Measurements from ENCODE around the gene SYNPR. TPM values are rescaled to one million over a fixed set of nuclear protein-coding genes. Genes with fewer than 3 reads are reported as not detected.

Gene SYNPR
- not detected in 2 replicates for total RNA-seq

DNA sequence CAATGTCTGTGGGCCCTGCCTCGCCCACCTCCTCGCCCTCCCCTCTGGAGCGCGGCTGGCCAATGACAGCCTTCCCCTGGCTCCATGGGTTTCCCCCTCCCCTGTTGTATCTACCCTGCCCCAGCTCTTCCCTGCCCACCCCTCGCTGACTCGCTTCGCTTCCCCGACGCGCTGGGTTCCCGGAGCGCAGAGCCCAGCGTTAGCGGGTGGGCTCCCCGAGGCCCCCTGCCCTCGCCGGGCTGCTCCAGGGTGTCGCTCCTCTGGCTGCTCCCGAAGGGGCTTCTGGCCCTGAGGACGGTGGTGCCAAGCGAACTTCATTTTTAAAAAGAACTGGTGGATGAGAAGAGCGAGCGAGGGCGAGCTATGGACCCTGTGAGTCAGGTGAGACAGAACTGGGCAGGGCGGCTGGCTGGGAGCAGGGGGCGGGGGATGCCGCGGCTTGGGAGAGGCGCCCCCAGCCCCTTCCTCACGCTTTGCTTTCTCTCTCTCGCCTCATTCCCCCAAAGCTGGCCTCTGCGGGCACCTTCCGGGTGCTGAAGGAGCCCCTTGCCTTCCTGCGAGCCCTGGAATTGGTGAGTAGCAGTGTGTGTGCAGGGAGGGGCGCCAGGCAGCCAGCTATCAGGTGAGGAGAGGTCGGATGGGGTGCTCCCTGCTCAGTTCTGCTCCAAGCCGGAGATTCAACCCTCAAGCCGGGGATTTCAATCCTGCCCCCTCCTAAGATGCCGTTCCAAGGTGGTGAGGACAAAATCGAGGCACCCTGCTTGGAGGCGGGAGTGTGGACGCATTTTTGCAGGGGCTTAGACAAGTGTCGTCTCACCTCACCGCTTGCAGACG lies at the start of gene SYNPR:
TSS of gene SYNPR (plus strand) at position 138 of the 834 bp plus-strand sequence.

DNA sequence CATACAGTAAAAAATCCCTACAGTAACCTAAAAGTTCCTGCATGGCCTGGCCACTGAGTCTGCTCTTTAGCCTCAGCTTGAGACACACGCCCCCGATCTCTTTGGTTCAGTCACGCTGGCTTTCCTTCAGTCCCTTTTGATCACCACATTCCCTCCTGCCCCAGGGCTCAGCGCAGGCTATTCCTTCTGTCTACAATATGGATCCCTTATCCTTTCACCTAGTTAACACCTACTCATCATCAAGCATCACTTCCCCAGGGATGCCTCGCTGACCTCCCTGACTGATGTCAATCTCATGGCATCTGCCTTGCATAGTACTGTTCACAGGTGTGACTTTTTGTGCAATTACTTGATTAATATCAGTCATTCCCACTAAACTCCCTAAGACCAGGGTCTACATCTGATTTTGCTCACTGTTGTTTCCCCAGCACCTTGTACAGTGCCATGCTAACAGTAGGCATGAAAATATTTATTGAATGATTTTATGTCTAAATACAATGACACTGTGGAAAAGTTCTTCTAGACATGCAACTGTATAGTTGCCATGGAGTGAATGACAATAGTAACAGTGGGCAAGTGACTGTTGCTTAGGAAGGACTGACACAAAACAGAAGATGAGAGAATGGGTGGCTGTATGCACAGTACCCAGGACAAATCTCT lies 374.1 kb downstream of the SYNPR start, which contains the start of gene SNTN:
TSS of gene SNTN (plus strand) at position 610 of the 660 bp plus-strand sequence. CDS start at position 623, 13 bp downstream.

Small RNA genes within 50 kb of the gene (small RNA-seq; reads per million reads assigned to genes)
- gene RNA5SP134 (ENCODE audit: low replicate concordance), result 0.26 reads per million

Measured in placental pericyte (primary cell).